ELR (cell line): ENCODE measurements around the gene TOR2A.
A peak's percentile ranks its signal among the peaks of the same experiment; 100 is the strongest.
"Not testable (repeated sequence)": the region's sequence is repeated elsewhere in the genome, so short reads cannot be mapped to it uniquely, and the experiment has no call there.

Experiments used
- DNase-seq: peaks from one replicate; pipeline ENCODE4 v3.0.0-alpha.2; 2015; ENCODE audit warnings: low read depth

TOR2A gene

GRCh38 chr9:127768698-127769097 is 33.6 kb upstream of the TOR2A start:
- no peak for DNase-seq

GRCh38 chr9:127767909-127768331 is 32.8 kb upstream of the TOR2A start:
- DNase-seq = no peak

- DNase-seq = no peak
Measured at GRCh38 chr9:127767410-127767809, 32.3 kb upstream of the TOR2A start.

GRCh38 chr9:127765418-127765817 is 30.3 kb upstream of the TOR2A start:
- no peak for DNase-seq

GRCh38 chr9:127763918-127764384 is 28.9 kb upstream of the TOR2A start:
- DNase-seq = peak; percentile 27

GRCh38 chr9:127762111-127762676 is 27.1 kb upstream of the TOR2A start:
- no peak for DNase-seq

- DNase-seq = no peak
Measured at GRCh38 chr9:127761491-127761956, 26.4 kb upstream of the TOR2A start.

GRCh38 chr9:127761061-127761460 is 26.0 kb upstream of the TOR2A start:
- no peak for DNase-seq

GRCh38 chr9:127758843-127759242 is 23.7 kb upstream of the TOR2A start:
- DNase-seq = no peak

- not testable (repeated sequence) for DNase-seq
Measured at GRCh38 chr9:127756776-127757175, 21.7 kb upstream of the TOR2A start.

GRCh38 chr9:127756233-127756632 is 21.1 kb upstream of the TOR2A start:
- no peak for DNase-seq

GRCh38 chr9:127755061-127756060 is 20.3 kb upstream of the TOR2A start:
- DNase-seq = no peak

- DNase-seq = peak; percentile 42
Measured at GRCh38 chr9:127754099-127755060, 19.3 kb upstream of the TOR2A start.

- DNase-seq = no peak
Measured at GRCh38 chr9:127753622-127754021, 18.5 kb upstream of the TOR2A start.

GRCh38 chr9:127753148-127753547 is 18.1 kb upstream of the TOR2A start:
- DNase-seq = no peak

- DNase-seq = peak; percentile 34
Measured at GRCh38 chr9:127751269-127752054, 16.4 kb upstream of the TOR2A start.

- no peak for DNase-seq
Measured at GRCh38 chr9:127749090-127749787, 14.1 kb upstream of the TOR2A start.

GRCh38 chr9:127746959-127747569 is 12.0 kb upstream of the TOR2A start:
- DNase-seq = no peak

GRCh38 chr9:127744398-127745110 is 9.5 kb upstream of the TOR2A start:
- no peak for DNase-seq
